Measurements from ENCODE around the gene NOSTRIN.

Gene NOSTRIN

DNA sequence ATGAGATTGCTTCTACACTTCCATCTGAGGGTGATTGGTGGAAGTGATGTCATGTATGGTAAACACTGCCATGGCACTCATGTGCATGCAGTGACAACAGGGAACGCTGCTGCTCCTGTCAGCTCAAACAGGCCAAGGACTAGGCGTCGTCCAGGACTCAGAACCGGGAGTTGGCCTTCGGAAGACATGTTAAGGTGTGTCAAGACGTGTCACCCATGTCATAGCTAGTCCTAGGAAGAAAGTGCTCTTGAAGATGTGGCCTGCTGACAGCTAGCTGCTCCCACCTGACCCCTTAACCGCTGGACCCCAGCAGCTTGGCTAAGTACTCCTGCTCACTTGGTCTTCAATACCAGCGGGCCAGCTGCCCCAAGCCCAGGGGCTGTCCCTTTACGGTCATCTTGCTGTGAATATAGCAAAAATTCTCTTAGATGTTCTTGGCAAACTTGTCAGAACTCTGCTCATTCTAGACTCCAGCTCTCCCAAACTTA, 6.3 kb upstream of the NOSTRIN start:
- Histone ChIP-seq H3K27ac (ENCODE audit: extremely low read depth, low read depth, low read length) (no peak overlapping the region), H3K9me3 (ENCODE audit: control insufficient read depth, insufficient read depth, low read depth, low read length) (no peaks in the 10 kb centered on the region), H3K4me3 (ENCODE audit: low read depth, low read length) (no peak overlapping the region), H3K36me3 (ENCODE audit: control insufficient read depth in 2 of 2, insufficient read depth in 1 of 2, low read length in 2 of 2) (no peaks in the 10 kb centered on the region), H3K4me1 (ENCODE audit: control insufficient read depth, insufficient read depth, low read length) (peaks cover 3% of the 10 kb centered on the region; the same call in 1 of the 2 replicates)
- POLR2A ChIA-PET, result interaction anchor here (0.6 kb wide), 1 partner anchor 256 kb away, joined by 3 read pairs; no protein-coding TSS in a partner anchor
- TF ChIP-seq HOXD13 (CRISPR knock-in tag; IDR thresholded peaks at IDR 0.05; ENCODE audit: borderline replicate concordance) (no peak), TCF7L2 (IDR thresholded peaks at IDR 0.05; ENCODE audit: borderline replicate concordance, low read depth, low read length) (no peak)
- CTCF ChIA-PET, result interaction anchor here (0.6 to 1.5 kb wide), 3 partner anchors 22 to 748 kb away, joined by 3 to 5 read pairs (median 5); no protein-coding TSS in a partner anchor

- ChIA-PET CTCF (interaction anchor here (1.0 kb wide), 1 partner anchor 23 kb away, joined by 4 read pairs; no protein-coding TSS in a partner anchor), POLR2A (interaction anchor here (0.6 kb wide), 1 partner anchor 256 kb away, joined by 3 read pairs; no protein-coding TSS in a partner anchor)
- H3K9me3 ChIP-seq (ENCODE audit: control insufficient read depth, insufficient read depth, low read depth, low read length), result no peaks in the 10 kb centered on the region
- no peak overlapping the region for H3K27ac ChIP-seq (ENCODE audit: extremely low read depth, low read depth, low read length)
- H3K36me3 ChIP-seq (ENCODE audit: control insufficient read depth in 2 of 2, insufficient read depth in 1 of 2, low read length in 2 of 2), result no peaks in the 10 kb centered on the region
- no peak for TF ChIP-seq ZNF654 (tag by site-specific recombination; IDR thresholded peaks at IDR 0.05; ENCODE audit: low read depth)
- no peak overlapping the region for H3K4me3 ChIP-seq (ENCODE audit: low read depth, low read length)
- peaks cover 3% of the 10 kb centered on the region; the same call in 1 of the 2 replicates for H3K4me1 ChIP-seq (ENCODE audit: control insufficient read depth, insufficient read depth, low read length)
These were observed 5.7 kb upstream of the NOSTRIN start for GRCh38 chr2:168796583-168797285.

DNA sequence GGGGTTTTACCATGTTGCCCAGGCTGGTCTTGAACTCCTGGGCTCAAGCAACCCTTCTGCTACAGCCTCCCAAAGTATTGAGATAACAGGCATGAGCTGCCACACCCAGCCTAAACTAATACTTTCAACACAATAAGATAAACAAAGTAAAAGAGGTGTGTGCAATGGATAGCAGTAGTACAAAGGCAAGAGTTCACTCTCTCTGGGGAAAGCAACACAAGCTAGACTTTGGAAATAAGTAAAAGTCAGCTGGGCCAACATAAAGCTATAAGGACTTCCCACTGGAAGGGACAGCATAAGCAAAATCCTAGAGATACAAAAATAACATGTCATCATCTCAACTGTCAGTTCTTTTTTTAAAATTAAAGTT, 5.2 kb upstream of the NOSTRIN start:
- H3K36me3 ChIP-seq (ENCODE audit: control insufficient read depth in 2 of 2, insufficient read depth in 1 of 2, low read length in 2 of 2), result no peaks in the 10 kb centered on the region
- no peak overlapping the region for H3K4me3 ChIP-seq (ENCODE audit: low read depth, low read length)
- ChIA-PET POLR2A (no interaction called here), CTCF (interaction anchor here (1.0 kb wide), 1 partner anchor 23 kb away, joined by 4 read pairs; no protein-coding TSS in a partner anchor)
- peaks cover 3% of the 10 kb centered on the region; the same call in 1 of the 2 replicates for H3K4me1 ChIP-seq (ENCODE audit: control insufficient read depth, insufficient read depth, low read length)
- H3K27ac ChIP-seq (ENCODE audit: extremely low read depth, low read depth, low read length), result no peak overlapping the region
- no peaks in the 10 kb centered on the region for H3K9me3 ChIP-seq (ENCODE audit: control insufficient read depth, insufficient read depth, low read depth, low read length)
- no peak for TF ChIP-seq ZNF707 (tag by site-specific recombination; IDR thresholded peaks at IDR 0.05)
- peak; percentile 33; the same call in 1 of the 2 replicates for TF ChIP-seq KLF1 (tag by site-specific recombination; IDR thresholded peaks at IDR 0.05)
- TF ChIP-seq ZNF324 (tag by site-specific recombination; IDR thresholded peaks at IDR 0.05), result no peak
- no peak for TF ChIP-seq GLI2 (tag by site-specific recombination; IDR thresholded peaks at IDR 0.05; ENCODE audit: borderline replicate concordance, low read depth)
- no peak for TF ChIP-seq ZNF701 (tag by site-specific recombination; IDR thresholded peaks at IDR 0.05)
- TF ChIP-seq ZNF621 (tag by site-specific recombination; IDR thresholded peaks at IDR 0.05), result no peak
- 0 out of 2 replicates have a peak, but pooled peaks have one; percentile 18 for TF ChIP-seq PRDM1 (tag by site-specific recombination; IDR thresholded peaks at IDR 0.05)
- no peak for TF ChIP-seq ZNF114 (tag by site-specific recombination; IDR thresholded peaks at IDR 0.05)
- TF ChIP-seq MYNN (tag by site-specific recombination; IDR thresholded peaks at IDR 0.05; ENCODE audit: borderline replicate concordance), result no peak

GRCh38 chr2:168798076-168798887, 4.2 kb upstream of the NOSTRIN start:
- ChIA-PET POLR2A (interaction anchor here (0.5 kb wide), 1 partner anchor 15 kb away, joined by 4 read pairs; no protein-coding TSS in a partner anchor), CTCF (interaction anchor here (0.5 to 0.6 kb wide), 2 partner anchors 24 to 51 kb away, joined by 3 to 4 read pairs; no protein-coding TSS in a partner anchor)
- H3K36me3 ChIP-seq (ENCODE audit: control insufficient read depth in 2 of 2, insufficient read depth in 1 of 2, low read length in 2 of 2), result no peaks in the 10 kb centered on the region
- no peaks in the 10 kb centered on the region for H3K9me3 ChIP-seq (ENCODE audit: control insufficient read depth, insufficient read depth, low read depth, low read length)
- H3K4me1 ChIP-seq (ENCODE audit: control insufficient read depth, insufficient read depth, low read length), result peaks cover 3% of the 10 kb centered on the region; the same call in 1 of the 2 replicates
- no peak overlapping the region for H3K27ac ChIP-seq (ENCODE audit: extremely low read depth, low read depth, low read length)
- no peak overlapping the region for H3K4me3 ChIP-seq (ENCODE audit: low read depth, low read length)
- no peak for TF ChIP-seq ZNF211 (tag by site-specific recombination; IDR thresholded peaks at IDR 0.05; ENCODE audit: low read depth)
- TF ChIP-seq ZNF747 (tag by site-specific recombination; IDR thresholded peaks at IDR 0.05), result no peak
- TF ChIP-seq SETDB1 (IDR thresholded peaks at IDR 0.05; ENCODE audit: insufficient read length, low read length), result peak; percentile 30
- TF ChIP-seq, protein P1, sequence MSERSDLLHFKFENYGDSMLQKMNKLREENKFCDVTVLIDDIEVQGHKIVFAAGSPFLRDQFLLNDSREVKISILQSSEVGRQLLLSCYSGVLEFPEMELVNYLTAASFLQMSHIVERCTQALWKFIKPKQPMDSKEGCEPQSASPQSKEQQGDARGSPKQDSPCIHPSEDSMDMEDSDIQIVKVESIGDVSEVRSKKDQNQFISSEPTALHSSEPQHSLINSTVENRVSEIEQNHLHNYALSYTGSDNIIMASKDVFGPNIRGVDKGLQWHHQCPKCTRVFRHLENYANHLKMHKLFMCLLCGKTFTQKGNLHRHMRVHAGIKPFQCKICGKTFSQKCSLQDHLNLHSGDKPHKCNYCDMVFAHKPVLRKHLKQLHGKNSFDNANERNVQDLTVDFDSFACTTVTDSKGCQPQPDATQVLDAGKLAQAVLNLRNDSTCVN (tag by site-specific recombination; optimal IDR thresholded peaks at IDR 0.05), result no peak
- TF ChIP-seq ZBTB7A (tag by site-specific recombination; IDR thresholded peaks at IDR 0.05; ENCODE audit: low read depth), result no peak
- TF ChIP-seq ZNF513 (tag by site-specific recombination; IDR thresholded peaks at IDR 0.05), result no peak
- peak; percentile 47 for TF ChIP-seq ZIC2 (tag by site-specific recombination; IDR thresholded peaks at IDR 0.05)
- TF ChIP-seq HOXD13 (CRISPR knock-in tag; IDR thresholded peaks at IDR 0.05; ENCODE audit: borderline replicate concordance), result no peak
- peak; percentile 53; the same call in 1 of the 2 replicates for TF ChIP-seq TRIM28 (IDR thresholded peaks at IDR 0.05; ENCODE audit: borderline replicate concordance, low read length)

Data from HEK293 (cell line).